ENCODE measurements around the gene NOB1.

DNA sequence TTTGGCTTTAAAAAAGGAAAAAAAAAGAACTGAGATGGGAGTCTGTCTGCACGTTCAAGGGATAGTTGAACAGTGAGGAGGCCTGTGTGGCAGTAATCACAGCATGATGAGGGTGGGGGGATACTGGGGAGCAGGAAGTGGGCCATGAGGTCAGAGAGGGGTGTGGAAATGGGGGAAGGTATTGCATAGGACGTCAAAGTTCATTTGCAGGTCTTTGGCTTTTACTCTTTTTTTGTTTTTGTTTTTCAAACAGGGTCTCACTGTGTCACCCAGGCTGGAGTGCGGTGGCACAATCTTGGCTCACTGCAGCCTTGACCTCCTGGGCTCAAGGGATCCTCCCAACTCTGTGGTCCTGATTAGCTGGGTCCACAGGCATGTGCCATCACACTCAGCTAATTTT is 26.4 kb upstream of the NOB1 start:
- no peak for TF ChIP-seq SIN3A (IDR thresholded peaks at IDR 0.05; ENCODE audit: borderline replicate concordance, insufficient read depth, low read length)
- TF ChIP-seq POLR2AphosphoS5 (IDR thresholded peaks at IDR 0.05; ENCODE audit: low read depth, low read length), result no peak
- no peak for TF ChIP-seq TAF1 (IDR thresholded peaks at IDR 0.05; ENCODE audit: borderline replicate concordance, insufficient read depth, low read length)
- TF ChIP-seq, protein P1, sequence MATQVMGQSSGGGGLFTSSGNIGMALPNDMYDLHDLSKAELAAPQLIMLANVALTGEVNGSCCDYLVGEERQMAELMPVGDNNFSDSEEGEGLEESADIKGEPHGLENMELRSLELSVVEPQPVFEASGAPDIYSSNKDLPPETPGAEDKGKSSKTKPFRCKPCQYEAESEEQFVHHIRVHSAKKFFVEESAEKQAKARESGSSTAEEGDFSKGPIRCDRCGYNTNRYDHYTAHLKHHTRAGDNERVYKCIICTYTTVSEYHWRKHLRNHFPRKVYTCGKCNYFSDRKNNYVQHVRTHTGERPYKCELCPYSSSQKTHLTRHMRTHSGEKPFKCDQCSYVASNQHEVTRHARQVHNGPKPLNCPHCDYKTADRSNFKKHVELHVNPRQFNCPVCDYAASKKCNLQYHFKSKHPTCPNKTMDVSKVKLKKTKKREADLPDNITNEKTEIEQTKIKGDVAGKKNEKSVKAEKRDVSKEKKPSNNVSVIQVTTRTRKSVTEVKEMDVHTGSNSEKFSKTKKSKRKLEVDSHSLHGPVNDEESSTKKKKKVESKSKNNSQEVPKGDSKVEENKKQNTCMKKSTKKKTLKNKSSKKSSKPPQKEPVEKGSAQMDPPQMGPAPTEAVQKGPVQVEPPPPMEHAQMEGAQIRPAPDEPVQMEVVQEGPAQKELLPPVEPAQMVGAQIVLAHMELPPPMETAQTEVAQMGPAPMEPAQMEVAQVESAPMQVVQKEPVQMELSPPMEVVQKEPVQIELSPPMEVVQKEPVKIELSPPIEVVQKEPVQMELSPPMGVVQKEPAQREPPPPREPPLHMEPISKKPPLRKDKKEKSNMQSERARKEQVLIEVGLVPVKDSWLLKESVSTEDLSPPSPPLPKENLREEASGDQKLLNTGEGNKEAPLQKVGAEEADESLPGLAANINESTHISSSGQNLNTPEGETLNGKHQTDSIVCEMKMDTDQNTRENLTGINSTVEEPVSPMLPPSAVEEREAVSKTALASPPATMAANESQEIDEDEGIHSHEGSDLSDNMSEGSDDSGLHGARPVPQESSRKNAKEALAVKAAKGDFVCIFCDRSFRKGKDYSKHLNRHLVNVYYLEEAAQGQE (IDR thresholded peaks at IDR 0.05; ENCODE audit: insufficient read depth in 1 of 2, low read depth in 2 of 2, low read length in 2 of 2), result no peak
